Psoas muscle (tissue), 8 donors: ENCODE measurements around the gene CST11. TPM values are rescaled to one million over a fixed set of nuclear protein-coding genes. Genes with fewer than 3 reads are reported as not detected.

Experiments
- ATAC-seq, 4 donors: fragments of 200-7000 bp; cut with Tn5 transposase; one replicate each; pipeline ENCODE4 v1.9.1; 2020; ENCODE audit warnings: moderate library complexity in 3 of 4, mild to moderate bottlenecking in 2 of 4
- DNase-seq, 2 donors: peaks; one replicate each; pipeline ENCODE4 v3.0.0-alpha.2; 2020
- H3K27ac ChIP-seq: fragments of 200-600 bp; one replicate; pipeline ENCODE4 v1.8.0; 2022
- H3K27me3 ChIP-seq, 3 donors: fragments of 200-600 bp in 1 of 3; one replicate each; pipeline versions ENCODE4 v1.6.1 to v1.8.0; 2013 to 2022; ENCODE audit warnings: low read length in 2 of 3, mild to moderate bottlenecking in 2 of 3, moderate library complexity in 1 of 3; ENCODE audit not compliant: insufficient read depth in 3 of 3
- H3K36me3 ChIP-seq, 2 donors: fragments of 200-600 bp in 1 of 2; one replicate each; pipeline versions ENCODE4 v1.6.1 to v1.8.0; 2013 to 2022; ENCODE audit warnings: low read depth in 1 of 2, mild to moderate bottlenecking in 1 of 2, moderate library complexity in 1 of 2; ENCODE audit not compliant: insufficient read depth in 1 of 2
- H3K4me1 ChIP-seq: fragments of 200-600 bp; one replicate; pipeline ENCODE4 v1.8.0; 2022
- H3K4me3 ChIP-seq: fragments of 200-600 bp; one replicate; pipeline ENCODE4 v1.8.0; 2022; ENCODE audit warnings: mild to moderate bottlenecking
- H3K9me3 ChIP-seq: fragments of 200-600 bp; one replicate; pipeline ENCODE4 v1.8.0; 2022
- CTCF ChIP-seq: fragments of 200-600 bp; IDR thresholded peaks from one replicate; pipeline ENCODE4 v1.8.0; 2022; ENCODE audit warnings: antibody characterized with exemption
- WGBS, 3 donors: extraction: QIAGEN DNeasy Blood & Tissue Kit; methylation state at CpG; one replicate each; pipeline versions ENCODE4 v1.1.6 to v1.1.7; 2013; 5-methylcytosine and 5-hydroxymethylcytosine counted together
- intact Hi-C, 2 donors: fragments of 100-400 bp; cut with DNase I; formaldehyde crosslinking; loops; one replicate each; pipeline versions ENCODE4 v1.11.0 to v1.14.2; 2022
- polyA plus RNA-seq, 3 donors: library from polyadenylated mRNA; stranded (reverse); fragments of 200-250 nt; gene quantifications; one replicate each; pipeline ENCODE4 v1.2.3, GENCODE V29; 2013
- total RNA-seq, 4 donors: library from RNA; stranded (reverse); fragmentation: NEBNext Ultra II Directional in 2 of 4; extraction: Animal tissue kit (Norgen Biotek cat#: 25700) in 2 of 4; gene quantifications; one replicate each; pipeline versions ENCODE4 v1.2.1 to v1.2.4, GENCODE V29; 2021 to 2023
- donor health status: healthy with polysubstance abuse.
- donor health status: DM: no; HTN: no; CAD: no; lungs with moderate emphysema.
- donor health status: Bipolar disorder and iron deficiency.
- donor health status: healthy.
- donor health status: DM: yes; HTN: yes; CAD: no.
- donor health status: DM: no; HTN: no; CAD: no.
- donor health status: DM: no; HTN: no; CAD: no.
- donor health status: DM: yes; HTN: yes; CAD: no.

Gene CST11
- total and polyA plus RNA-seq, 7 donors: not detected

- H3K36me3 ChIP-seq: no peaks in the 10 kb centered on the region
- DNase-seq: no peak
- H3K27ac ChIP-seq: no peak overlapping the region
- H3K27me3 ChIP-seq: no peaks in the 10 kb centered on the region
- ATAC-seq: no peak
- intact Hi-C loops: no loop called here
- no peaks in the 10 kb centered on the region for H3K9me3 ChIP-seq
- H3K4me3 ChIP-seq: no peak overlapping the region
- peaks cover 7% of the 10 kb centered on the region for H3K4me1 ChIP-seq
- 83 to 89% (median 87%) methylated on average over 9 of the region's 9 CpGs for WGBS, 3 donors
- TF ChIP-seq CTCF: no peak
Observed at GRCh38 chr20:23437126-23437899, 15.4 kb downstream of the CST11 start.

- H3K4me3 ChIP-seq: no peak overlapping the region
- no peaks in the 10 kb centered on the region for H3K27me3 ChIP-seq
- H3K9me3 ChIP-seq: no peaks in the 10 kb centered on the region
- intact Hi-C loops: no loop called here
- no peaks in the 10 kb centered on the region for H3K36me3 ChIP-seq
- ATAC-seq (no peak), DNase-seq (no peak)
- no peak for TF ChIP-seq CTCF
- H3K27ac ChIP-seq: no peak overlapping the region
- WGBS, 3 donors: 45 to 48% (median 45%) methylated on average over 3 of the region's 3 CpGs
- H3K4me1 ChIP-seq: peaks cover 7% of the 10 kb centered on the region
Observed at GRCh38 chr20:23436681-23437080, 16.0 kb downstream of the CST11 start.

- Histone ChIP-seq H3K27me3 (no peaks in the 10 kb centered on the region), H3K27ac (no peak overlapping the region), H3K4me1 (peaks cover 7% of the 10 kb centered on the region), H3K36me3 (no peaks in the 10 kb centered on the region), H3K4me3 (no peak overlapping the region), H3K9me3 (no peaks in the 10 kb centered on the region)
- WGBS, 3 donors: 37 to 49% (median 38%) methylated on average over 11 of the region's 11 CpGs
- no peak for TF ChIP-seq CTCF
- no peak for ATAC-seq
- intact Hi-C loops: no loop called here
- DNase-seq: no peak
Observed at GRCh38 chr20:23435626-23436539, 16.8 kb downstream of the CST11 start.

GRCh38 chr20:23434521-23435313 is 18.0 kb downstream of the CST11 start:
- ATAC-seq: no peak
- DNase-seq: no peak
- WGBS, 3 donors: 82 to 86% (median 85%) methylated on average over 7 of the region's 7 CpGs
- Histone ChIP-seq H3K4me3 (no peak overlapping the region), H3K36me3 (no peaks in the 10 kb centered on the region), H3K27me3 (no peaks in the 10 kb centered on the region), H3K9me3 (no peaks in the 10 kb centered on the region), H3K4me1 (peaks cover 7% of the 10 kb centered on the region), H3K27ac (no peak overlapping the region)
- no peak for TF ChIP-seq CTCF
- intact Hi-C loops: no loop called here
